Measurements from ENCODE around the gene SUN5. TPM values are rescaled to one million over a fixed set of nuclear protein-coding genes. Genes with fewer than 3 reads are reported as not detected.

SUN5 gene
- total RNA-seq, 1 experiment from 2014 or later, result not detected

DNA sequence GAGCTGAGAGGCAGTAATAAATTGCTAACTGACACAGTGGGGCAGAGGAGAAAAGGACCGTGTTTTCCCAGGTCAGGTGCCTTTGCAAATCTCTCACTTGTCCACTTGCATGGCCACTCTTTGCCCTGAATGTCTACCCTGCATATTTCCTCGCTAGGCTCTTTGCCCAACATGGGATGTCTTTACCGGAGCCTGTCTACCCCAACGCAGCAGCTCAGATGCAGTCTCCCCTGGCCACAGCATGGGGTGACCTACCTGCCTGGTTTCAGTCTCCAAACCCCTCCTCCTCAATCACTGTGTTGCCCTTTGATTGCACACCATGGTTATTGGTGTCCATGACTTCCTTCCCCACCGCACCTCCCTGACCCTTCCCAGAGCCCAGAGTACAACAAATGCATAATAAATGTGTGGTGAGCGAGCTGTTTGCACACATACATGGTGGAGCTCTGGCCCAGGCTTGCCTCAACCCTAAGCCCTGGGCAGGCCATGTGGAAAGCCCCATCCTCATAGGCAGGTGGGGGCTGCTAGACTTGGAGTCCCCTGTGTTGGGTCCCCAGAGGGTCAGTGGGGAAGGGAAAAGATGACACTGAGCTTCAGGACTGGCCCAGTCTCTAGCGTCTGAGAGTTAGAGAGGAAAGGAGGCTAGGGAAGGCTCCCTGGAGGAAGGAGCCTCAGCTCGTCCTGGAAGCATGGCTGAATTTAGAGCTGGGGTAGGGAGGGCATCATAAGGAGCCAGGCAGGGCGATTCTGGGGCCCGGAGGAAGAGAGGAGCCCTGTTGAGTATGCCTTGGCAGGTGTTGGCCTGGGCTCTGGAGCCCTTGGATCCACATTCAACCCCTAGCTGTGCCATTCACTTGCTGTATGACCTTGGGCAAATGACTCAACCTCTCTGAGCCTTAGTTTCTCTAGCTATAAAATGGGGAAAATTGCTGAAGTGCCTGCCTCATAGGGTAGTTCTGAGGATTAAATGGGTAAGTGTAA lies 22.8 kb upstream of the SUN5 start:
- no TSS peak for BruUV-seq (replicated peaks)
- ChIA-PET CTCF (no interaction called here), POLR2A (no interaction called here)
- DNase-seq (ENCODE audit: low read depth, low spot score) (no peak), ATAC-seq (no peak)
- H3K27ac ChIP-seq (ENCODE audit: low read length), result no peak overlapping the region
- in situ Hi-C loops (cut with HindIII; ENCODE audit: low pct_unique_long_range_greater_than_20kb, low sequenced_read_pairs), result no loop called here
- no peaks in the 10 kb centered on the region; the same call in 1 of the 2 replicates for H3K4me1 ChIP-seq (ENCODE audit: control insufficient read depth, insufficient read depth, low read length)
- intact Hi-C loops (cut with micrococcal nuclease; ENCODE audit: unreplicated experiment), result no loop called here
- H3K36me3 ChIP-seq (ENCODE audit: control insufficient read depth, insufficient read depth, low read length), result no peaks in the 10 kb centered on the region
- TF ChIP-seq CTCF (IDR thresholded peaks at IDR 0.05) (no peak), SIN3A (IDR thresholded peaks at IDR 0.05; ENCODE audit: borderline replicate concordance, insufficient read depth, low read depth, low read length) (no peak), TCF7L2 (IDR thresholded peaks at IDR 0.05; ENCODE audit: low read depth, low read length) (no peak), REST (IDR thresholded peaks at IDR 0.05; ENCODE audit: insufficient read depth in 1 of 2, low read depth in 2 of 2, low read length in 1 of 2) (no peak), POLR2AphosphoS5 (IDR thresholded peaks at IDR 0.05; ENCODE audit: low read depth, low read length) (no peak)
- H3K9me3 ChIP-seq (ENCODE audit: control insufficient read depth, insufficient read depth, low read depth, low read length), result no peaks in the 10 kb centered on the region
- no peaks in the 10 kb centered on the region for H3K27me3 ChIP-seq (ENCODE audit: control insufficient read depth, insufficient read depth, low read length)
- H3K4me3 ChIP-seq (ENCODE audit: low read depth in 2 of 2, low read length in 2 of 2), result no peak overlapping the region

DNA sequence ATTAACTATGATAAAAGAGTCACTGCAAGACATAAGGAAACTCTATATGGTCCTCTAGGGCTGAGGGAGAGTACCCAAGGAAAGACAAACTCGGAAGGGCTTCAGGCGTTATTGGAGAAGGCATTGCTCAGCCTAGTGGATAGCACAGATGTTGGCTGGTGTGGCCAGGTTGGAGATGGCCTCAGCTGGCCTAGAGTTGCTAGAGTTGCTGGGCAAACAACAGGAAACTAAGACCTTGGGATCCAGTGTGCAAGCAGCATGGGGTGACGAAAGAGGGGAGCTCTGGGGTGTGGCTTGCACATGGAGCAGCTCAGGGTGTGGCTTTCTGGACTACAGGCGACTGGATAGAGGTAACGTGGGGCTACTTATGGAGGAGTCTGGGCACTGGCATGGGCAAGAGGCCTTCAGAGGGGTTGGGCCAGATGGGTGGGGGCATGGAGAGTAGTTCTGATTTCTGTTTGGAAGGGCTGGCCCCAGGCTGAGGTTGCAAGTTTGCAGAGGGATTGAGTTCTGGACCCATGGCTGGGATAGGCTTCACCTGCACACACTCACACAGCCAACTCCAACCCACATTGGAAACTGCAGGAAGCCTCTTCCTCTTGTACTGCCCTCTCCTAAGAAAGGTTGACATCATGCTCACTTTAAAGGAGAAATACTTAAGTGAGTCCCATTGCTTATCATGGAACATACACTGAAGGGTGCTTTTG lies 22.0 kb upstream of the SUN5 start:
- TF ChIP-seq TCF7L2 (IDR thresholded peaks at IDR 0.05; ENCODE audit: low read depth, low read length) (no peak), REST (IDR thresholded peaks at IDR 0.05; ENCODE audit: insufficient read depth in 1 of 2, low read depth in 2 of 2, low read length in 1 of 2) (no peak), SIN3A (IDR thresholded peaks at IDR 0.05; ENCODE audit: borderline replicate concordance, insufficient read depth, low read depth, low read length) (no peak), CTCF (IDR thresholded peaks at IDR 0.05) (no peak), POLR2AphosphoS5 (IDR thresholded peaks at IDR 0.05; ENCODE audit: low read depth, low read length) (no peak)
- in situ Hi-C loops (cut with HindIII; ENCODE audit: low pct_unique_long_range_greater_than_20kb, low sequenced_read_pairs), result no loop called here
- Histone ChIP-seq H3K4me1 (ENCODE audit: control insufficient read depth, insufficient read depth, low read length) (no peaks in the 10 kb centered on the region; the same call in 1 of the 2 replicates), H3K27ac (ENCODE audit: low read length) (no peak overlapping the region), H3K27me3 (ENCODE audit: control insufficient read depth, insufficient read depth, low read length) (no peaks in the 10 kb centered on the region), H3K4me3 (ENCODE audit: low read depth in 2 of 2, low read length in 2 of 2) (no peak overlapping the region), H3K9me3 (ENCODE audit: control insufficient read depth, insufficient read depth, low read depth, low read length) (no peaks in the 10 kb centered on the region), H3K36me3 (ENCODE audit: control insufficient read depth, insufficient read depth, low read length) (no peaks in the 10 kb centered on the region)
- DNase-seq (ENCODE audit: low read depth, low spot score) (no peak), ATAC-seq (no peak)
- no TSS peak for BruUV-seq (replicated peaks)
- ChIA-PET POLR2A (no interaction called here), CTCF (interaction anchor here (0.6 kb wide), 1 partner anchor 72 kb away, joined by 5 read pairs; no protein-coding TSS in a partner anchor)
- intact Hi-C loops (cut with micrococcal nuclease; ENCODE audit: unreplicated experiment), result no loop called here

Data from Panc1 (cell line).